Thoracic aorta (tissue), 2 donors: ENCODE measurements around the gene WDFY2. TPM values are rescaled to one million over a fixed set of nuclear protein-coding genes. Genes with fewer than 3 reads are reported as not detected.

Experiments
- ATAC-seq: fragments of 150-250 bp; one replicate; pipeline ENCODE4 v1.8.0; 2017; ENCODE audit warnings: low read depth; ENCODE audit not compliant: insufficient number of reproducible peaks, low FRiP score
- DNase-seq: peaks from one replicate; pipeline ENCODE4 v3.0.0-alpha.2; 2020; ENCODE audit warnings: low spot score
- H3K27ac ChIP-seq, 2 donors: fragments of 200-600 bp; sonication (generic); 1 replicate in 1 of 2; 2 replicates in 1 of 2; pipeline ENCODE4 v1.5.1; 2016; ENCODE audit warnings: mild to moderate bottlenecking in 2 of 2, moderate library complexity in 2 of 2
- H3K27me3 ChIP-seq: fragments of 200-600 bp; sonication (generic); replicated peaks from 2 replicates; pipeline ENCODE4 v1.6.0; 2016; ENCODE audit warnings: mild to moderate bottlenecking; ENCODE audit not compliant: insufficient read depth
- H3K36me3 ChIP-seq: fragments of 200-600 bp; sonication (generic); one replicate; pipeline ENCODE4 v1.5.1; 2016
- H3K4me1 ChIP-seq, 2 donors: fragments of 200-600 bp; sonication (generic); 1 replicate in 1 of 2; 2 replicates in 1 of 2; pipeline versions ENCODE4 v1.5.1 to v1.6.0; 2016; ENCODE audit warnings: low read depth in 2 of 2, mild to moderate bottlenecking in 1 of 2; ENCODE audit not compliant: control insufficient read depth in 1 of 2
- H3K4me3 ChIP-seq: fragments of 200-600 bp; sonication (generic); 2 replicates; pipeline ENCODE4 v1.5.1; 2016; ENCODE audit warnings: mild to moderate bottlenecking
- H3K9me3 ChIP-seq: fragments of 200-600 bp; sonication (generic); 2 replicates; pipeline ENCODE4 v1.5.1; 2016
- CTCF ChIP-seq: fragments of 200-600 bp; sonication (generic); IDR thresholded peaks from one replicate; pipeline ENCODE4 v1.5.1; 2019; ENCODE audit warnings: antibody characterized with exemption
- total RNA-seq, 2 donors: library from RNA; depleted of rRNA; stranded (reverse); fragments of >200 nt; gene quantifications; one replicate each; pipeline versions ENCODE4 v1.1.0 to v1.2.3, GENCODE V29; 2016

WDFY2 gene
- total RNA-seq, 2 donors from 2014 or later = 14.6 to 19.3 TPM

GRCh38 chr13:51676739-51677138 is 92.5 kb downstream of the WDFY2 start:
- ATAC-seq = no peak
- no peak overlapping the region for H3K4me3 ChIP-seq
- peaks cover 18 to 27% of the 10 kb centered on the region in 2 donors for H3K4me1 ChIP-seq
- no peaks in the 10 kb centered on the region for H3K9me3 ChIP-seq
- H3K36me3 ChIP-seq = no peaks in the 10 kb centered on the region
- TF ChIP-seq CTCF = no peak
- no peak overlapping the region for H3K27ac ChIP-seq
- DNase-seq = no peak
- no peaks in the 10 kb centered on the region for H3K27me3 ChIP-seq

- no peak for DNase-seq
- TF ChIP-seq CTCF = no peak
- no peak for ATAC-seq
- no peaks in the 10 kb centered on the region for H3K9me3 ChIP-seq
- no peak overlapping the region for H3K27ac ChIP-seq
- no peaks in the 10 kb centered on the region for H3K27me3 ChIP-seq
- no peaks in the 10 kb centered on the region for H3K36me3 ChIP-seq
- peaks cover 8 to 15% of the 10 kb centered on the region in 2 donors for H3K4me1 ChIP-seq
- H3K4me3 ChIP-seq = no peak overlapping the region
Measured at GRCh38 chr13:51678420-51678819, 94.2 kb downstream of the WDFY2 start.

GRCh38 chr13:51679616-51680015 is 95.4 kb downstream of the WDFY2 start:
- Histone ChIP-seq H3K4me1 (peaks cover 0 to 11% of the 10 kb centered on the region in 2 donors), H3K9me3 (no peaks in the 10 kb centered on the region), H3K4me3 (no peak overlapping the region), H3K27ac (no peak overlapping the region), H3K27me3 (no peaks in the 10 kb centered on the region), H3K36me3 (no peaks in the 10 kb centered on the region)
- ATAC-seq = no peak
- TF ChIP-seq CTCF = no peak
- no peak for DNase-seq

GRCh38 chr13:51681037-51681678 is 96.9 kb downstream of the WDFY2 start:
- no peak for ATAC-seq
- H3K36me3 ChIP-seq = no peaks in the 10 kb centered on the region
- H3K4me1 ChIP-seq = peaks cover 0 to 8% of the 10 kb centered on the region in 2 donors
- no peak overlapping the region for H3K4me3 ChIP-seq
- DNase-seq = no peak
- H3K27ac ChIP-seq = no peak overlapping the region
- TF ChIP-seq CTCF = no peak
- no peaks in the 10 kb centered on the region for H3K27me3 ChIP-seq
- no peaks in the 10 kb centered on the region for H3K9me3 ChIP-seq

GRCh38 chr13:51682686-51683085 is 98.4 kb downstream of the WDFY2 start:
- ATAC-seq (no peak), DNase-seq (no peak)
- Histone ChIP-seq H3K36me3 (no peaks in the 10 kb centered on the region), H3K9me3 (no peaks in the 10 kb centered on the region), H3K27me3 (no peaks in the 10 kb centered on the region), H3K4me3 (no peak overlapping the region), H3K27ac (no peak overlapping the region), H3K4me1 (peaks cover 0 to 8% of the 10 kb centered on the region in 2 donors)
- TF ChIP-seq CTCF = no peak
